IMR-90 (cell line): ENCODE results near the gene DRC3.

ENCODE experiments used
- CEBPB ChIP-seq: IDR thresholded peaks from 2 replicates; pipeline ENCODE4 v1.6.1; 2012; ENCODE audit warnings: low read depth, low read length, improper control_type of control experiment
- MAFK ChIP-seq: IDR thresholded peaks from 2 replicates; pipeline ENCODE4 v1.6.1; 2012; ENCODE audit warnings: low read depth, low read length, improper control_type of control experiment
- NFE2L2 ChIP-seq: fragments of 150-350 bp; IDR thresholded peaks from 2 replicates; pipeline ENCODE4 v1.6.1; 2016; ENCODE audit warnings: low read depth, mild to moderate bottlenecking, low read length
- POLR2A ChIP-seq: IDR thresholded peaks from 2 replicates; pipeline ENCODE4 v1.6.1; 2012; ENCODE audit warnings: mild to moderate bottlenecking, low read depth, low read length
- RAD21 ChIP-seq: IDR thresholded peaks from 2 replicates; pipeline ENCODE4 v1.6.1; 2012; ENCODE audit warnings: low read length, improper control_type of control experiment
- SMC3 ChIP-seq: fragments of 150-350 bp; IDR thresholded peaks from 2 replicates; pipeline ENCODE4 v1.6.1; 2016; ENCODE audit warnings: low read depth, mild to moderate bottlenecking, antibody characterized with exemption, low read length, moderate library complexity
- TF ChIP-seq, protein P1 (sequence below): conservative IDR thresholded peaks from 2 replicates; pipeline ENCODE4 v1.5.1; 2012; ENCODE audit warnings: mild to moderate bottlenecking, low read depth, low read length, improper control_type of control experiment

DNA sequence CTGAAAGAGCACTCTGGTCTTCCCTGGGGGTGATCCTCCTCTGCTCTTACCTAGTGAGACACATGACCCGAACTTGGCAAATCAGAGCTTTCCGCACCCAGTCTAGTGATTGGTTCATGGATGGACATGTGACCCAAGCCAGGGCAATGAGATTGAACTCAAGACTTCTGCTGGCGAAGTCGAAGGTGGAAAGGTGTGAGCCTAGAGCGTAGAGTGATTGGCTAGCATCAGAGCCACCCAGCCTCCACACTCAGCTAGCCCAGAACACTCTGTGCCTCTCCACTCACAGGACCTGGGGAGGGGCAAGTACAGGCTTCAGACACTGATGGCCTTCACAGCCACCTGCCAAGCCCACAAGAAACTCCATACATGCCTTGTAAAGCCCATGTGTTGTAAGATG, 48.7 kb downstream of the DRC3 start:
- no peak for TF ChIP-seq POLR2A
- no peak for TF ChIP-seq SMC3
- no peak for TF ChIP-seq RAD21
- TF ChIP-seq, protein P1, sequence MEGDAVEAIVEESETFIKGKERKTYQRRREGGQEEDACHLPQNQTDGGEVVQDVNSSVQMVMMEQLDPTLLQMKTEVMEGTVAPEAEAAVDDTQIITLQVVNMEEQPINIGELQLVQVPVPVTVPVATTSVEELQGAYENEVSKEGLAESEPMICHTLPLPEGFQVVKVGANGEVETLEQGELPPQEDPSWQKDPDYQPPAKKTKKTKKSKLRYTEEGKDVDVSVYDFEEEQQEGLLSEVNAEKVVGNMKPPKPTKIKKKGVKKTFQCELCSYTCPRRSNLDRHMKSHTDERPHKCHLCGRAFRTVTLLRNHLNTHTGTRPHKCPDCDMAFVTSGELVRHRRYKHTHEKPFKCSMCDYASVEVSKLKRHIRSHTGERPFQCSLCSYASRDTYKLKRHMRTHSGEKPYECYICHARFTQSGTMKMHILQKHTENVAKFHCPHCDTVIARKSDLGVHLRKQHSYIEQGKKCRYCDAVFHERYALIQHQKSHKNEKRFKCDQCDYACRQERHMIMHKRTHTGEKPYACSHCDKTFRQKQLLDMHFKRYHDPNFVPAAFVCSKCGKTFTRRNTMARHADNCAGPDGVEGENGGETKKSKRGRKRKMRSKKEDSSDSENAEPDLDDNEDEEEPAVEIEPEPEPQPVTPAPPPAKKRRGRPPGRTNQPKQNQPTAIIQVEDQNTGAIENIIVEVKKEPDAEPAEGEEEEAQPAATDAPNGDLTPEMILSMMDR = no peak
- no peak for TF ChIP-seq CEBPB
- TF ChIP-seq NFE2L2 = no peak
- no peak for TF ChIP-seq MAFK
